ENCODE data around the gene VSX2.

The VSX2 gene

GRCh38 chr14:74223016-74223415 lies 16.2 kb upstream of the VSX2 start:
- DNase-seq, result no peak

GRCh38 chr14:74231784-74232183 lies 7.5 kb upstream of the VSX2 start:
- DNase-seq, result no peak

GRCh38 chr14:74235017-74235416 lies 4.2 kb upstream of the VSX2 start:
- DNase-seq, result no peak

- DNase-seq, result no peak
Observed at GRCh38 chr14:74237441-74237840, 1.8 kb upstream of the VSX2 start.

- DNase-seq, result no peak
Observed at GRCh38 chr14:74239848-74240793, 872 bp downstream of the VSX2 start.

GRCh38 chr14:74240794-74241651 lies 1.8 kb downstream of the VSX2 start:
- DNase-seq, result no peak

GRCh38 chr14:74241652-74242017 lies 2.4 kb downstream of the VSX2 start:
- DNase-seq, result no peak

GRCh38 chr14:74242021-74242779 lies 3.0 kb downstream of the VSX2 start:
- no peak for DNase-seq

GRCh38 chr14:74242780-74243042 lies 3.5 kb downstream of the VSX2 start:
- DNase-seq, result no peak

GRCh38 chr14:74243051-74243450 lies 3.8 kb downstream of the VSX2 start:
- no peak for DNase-seq

GRCh38 chr14:74244115-74244514 lies 4.9 kb downstream of the VSX2 start:
- DNase-seq, result no peak

- DNase-seq, result no peak
Observed at GRCh38 chr14:74245292-74245691, 6.0 kb downstream of the VSX2 start.

GRCh38 chr14:74246542-74246941 lies 7.3 kb downstream of the VSX2 start:
- no peak for DNase-seq

GRCh38 chr14:74248017-74248416 lies 8.8 kb downstream of the VSX2 start:
- DNase-seq, result no peak

GRCh38 chr14:74249433-74250375 lies 10.5 kb downstream of the VSX2 start:
- DNase-seq, result no peak

GRCh38 chr14:74255281-74255680 lies 16.0 kb downstream of the VSX2 start:
- no peak for DNase-seq

GRCh38 chr14:74257078-74257940 lies 18.1 kb downstream of the VSX2 start:
- peak; percentile 53 to 67 for DNase-seq

GRCh38 chr14:74257941-74258763 lies 18.9 kb downstream of the VSX2 start:
- DNase-seq, result no peak

GRCh38 chr14:74258764-74259035 lies 19.5 kb downstream of the VSX2 start:
- DNase-seq, result no peak

- DNase-seq, result no peak
Observed at GRCh38 chr14:74259513-74259912, 20.3 kb downstream of the VSX2 start.

Measured in activated CD4-positive, alpha-beta T cell treated with anti-CD3 and anti-CD28 coated beads, Interleukin-2, amount 50 U/mL, for 48 hours (primary cell).